Stomach (tissue), 4 donors: ENCODE results near the gene P2RY12.

Experiments used
- CTCF ChIP-seq, 7 experiments: fragments of 450-650 bp in 4 of 7; fragments of 200-600 bp in 3 of 7; sonication (generic) in 3 of 7; IDR thresholded peaks; one replicate each; pipeline ENCODE4 v1.5.1; 2016 to 2019; ENCODE audit warnings: antibody characterized with exemption in 7 of 7, control low read depth in 2 of 7, mild to moderate bottlenecking in 1 of 7
- EP300 ChIP-seq: sonication (generic); formaldehyde crosslinking; IDR thresholded peaks from one replicate; pipeline ENCODE4 v1.6.1; 2017; ENCODE audit warnings: antibody characterized with exemption
- POLR2A ChIP-seq, 4 donors: fragments of 450-650 bp; IDR thresholded peaks; one replicate each; pipeline ENCODE4 v1.6.1; 2016; ENCODE audit warnings: antibody characterized with exemption in 4 of 4, control low read depth in 2 of 4, mild to moderate bottlenecking in 1 of 4, moderate library complexity in 1 of 4

GRCh38 chr3:151387432-151387831, 2.9 kb upstream of the P2RY12 start:
- TF ChIP-seq CTCF (IDR thresholded peaks at IDR 0.05) (no peak), EP300 (no peak), POLR2A (IDR thresholded peaks at IDR 0.05) (no peak)
